ENCODE data around the gene RGS17.

DNA sequence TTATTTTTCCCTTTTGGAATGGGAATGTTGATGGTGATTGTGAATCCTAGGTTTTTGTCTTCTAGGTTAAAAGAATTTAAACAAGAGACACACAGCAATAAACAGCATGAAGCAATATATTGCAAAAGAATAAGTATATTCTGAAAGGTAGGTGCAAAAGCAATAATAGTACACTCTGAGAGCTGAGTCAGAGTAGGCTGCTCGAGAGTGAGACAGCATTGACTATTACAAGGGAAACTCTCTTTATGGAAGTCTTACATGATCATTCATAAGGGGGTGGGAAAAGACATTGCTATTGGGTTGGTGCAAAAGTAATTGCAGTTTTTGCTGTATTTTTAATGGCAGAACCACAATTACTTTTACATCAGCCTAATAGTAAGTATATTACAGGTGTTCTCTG lies 173.3 kb downstream of the RGS17 start:
- no peak for TF ChIP-seq EZH2phosphoT487 (IDR thresholded peaks at IDR 0.05; ENCODE audit: low read depth)
- TF ChIP-seq, protein P1, sequence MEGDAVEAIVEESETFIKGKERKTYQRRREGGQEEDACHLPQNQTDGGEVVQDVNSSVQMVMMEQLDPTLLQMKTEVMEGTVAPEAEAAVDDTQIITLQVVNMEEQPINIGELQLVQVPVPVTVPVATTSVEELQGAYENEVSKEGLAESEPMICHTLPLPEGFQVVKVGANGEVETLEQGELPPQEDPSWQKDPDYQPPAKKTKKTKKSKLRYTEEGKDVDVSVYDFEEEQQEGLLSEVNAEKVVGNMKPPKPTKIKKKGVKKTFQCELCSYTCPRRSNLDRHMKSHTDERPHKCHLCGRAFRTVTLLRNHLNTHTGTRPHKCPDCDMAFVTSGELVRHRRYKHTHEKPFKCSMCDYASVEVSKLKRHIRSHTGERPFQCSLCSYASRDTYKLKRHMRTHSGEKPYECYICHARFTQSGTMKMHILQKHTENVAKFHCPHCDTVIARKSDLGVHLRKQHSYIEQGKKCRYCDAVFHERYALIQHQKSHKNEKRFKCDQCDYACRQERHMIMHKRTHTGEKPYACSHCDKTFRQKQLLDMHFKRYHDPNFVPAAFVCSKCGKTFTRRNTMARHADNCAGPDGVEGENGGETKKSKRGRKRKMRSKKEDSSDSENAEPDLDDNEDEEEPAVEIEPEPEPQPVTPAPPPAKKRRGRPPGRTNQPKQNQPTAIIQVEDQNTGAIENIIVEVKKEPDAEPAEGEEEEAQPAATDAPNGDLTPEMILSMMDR (IDR thresholded peaks at IDR 0.05; ENCODE audit: low read depth, low read length): no peak
